Body of pancreas (tissue), 4 donors: ENCODE measurements around the gene DACH2.

Experiments
- POLR2A ChIP-seq, 3 donors: fragments of 450-650 bp; IDR thresholded peaks; one replicate each; pipeline ENCODE4 v1.6.1; 2016; ENCODE audit warnings: antibody characterized with exemption in 3 of 3, mild to moderate bottlenecking in 2 of 3
- TF ChIP-seq, protein P1 (sequence below), 7 experiments: fragments of 450-650 bp in 4 of 7; fragments of 200-600 bp in 3 of 7; sonication (generic) in 3 of 7; IDR thresholded peaks; one replicate each; pipeline ENCODE4 v1.5.1; 2016 to 2019; ENCODE audit warnings: antibody characterized with exemption in 7 of 7

DNA sequence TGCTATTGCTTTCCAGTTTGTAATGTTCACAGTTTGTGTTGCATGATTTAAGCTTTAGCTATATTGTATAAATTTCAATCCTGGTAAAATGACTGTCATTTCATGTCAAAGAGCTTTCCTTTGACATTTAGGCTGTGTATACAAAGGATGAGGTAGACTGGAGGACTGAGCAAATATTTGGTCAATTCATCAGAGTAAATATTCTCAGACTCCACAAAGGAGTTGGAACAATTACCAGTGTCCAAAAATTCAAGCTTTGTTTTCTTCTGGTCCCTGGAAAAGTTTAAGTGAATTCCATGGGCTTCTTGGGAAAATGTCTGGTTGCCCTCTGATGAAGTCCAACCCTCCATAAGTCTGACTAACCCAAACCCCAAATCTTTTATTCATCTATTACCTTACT, 682.4 kb downstream of the DACH2 start:
- TF ChIP-seq, protein P1, sequence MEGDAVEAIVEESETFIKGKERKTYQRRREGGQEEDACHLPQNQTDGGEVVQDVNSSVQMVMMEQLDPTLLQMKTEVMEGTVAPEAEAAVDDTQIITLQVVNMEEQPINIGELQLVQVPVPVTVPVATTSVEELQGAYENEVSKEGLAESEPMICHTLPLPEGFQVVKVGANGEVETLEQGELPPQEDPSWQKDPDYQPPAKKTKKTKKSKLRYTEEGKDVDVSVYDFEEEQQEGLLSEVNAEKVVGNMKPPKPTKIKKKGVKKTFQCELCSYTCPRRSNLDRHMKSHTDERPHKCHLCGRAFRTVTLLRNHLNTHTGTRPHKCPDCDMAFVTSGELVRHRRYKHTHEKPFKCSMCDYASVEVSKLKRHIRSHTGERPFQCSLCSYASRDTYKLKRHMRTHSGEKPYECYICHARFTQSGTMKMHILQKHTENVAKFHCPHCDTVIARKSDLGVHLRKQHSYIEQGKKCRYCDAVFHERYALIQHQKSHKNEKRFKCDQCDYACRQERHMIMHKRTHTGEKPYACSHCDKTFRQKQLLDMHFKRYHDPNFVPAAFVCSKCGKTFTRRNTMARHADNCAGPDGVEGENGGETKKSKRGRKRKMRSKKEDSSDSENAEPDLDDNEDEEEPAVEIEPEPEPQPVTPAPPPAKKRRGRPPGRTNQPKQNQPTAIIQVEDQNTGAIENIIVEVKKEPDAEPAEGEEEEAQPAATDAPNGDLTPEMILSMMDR (IDR thresholded peaks at IDR 0.05): no peak
- TF ChIP-seq POLR2A (IDR thresholded peaks at IDR 0.05): no peak
